ENCODE data around the gene NAA25. TPM values are rescaled to one million over a fixed set of nuclear protein-coding genes. Genes with fewer than 3 reads are reported as not detected.

NAA25 gene
- total and polyA plus RNA-seq, 2 donors (not counting 3 experiments of a cell fraction or from before 2014, with no cell fraction given): 5.3 to 25.5 TPM

GRCh38 chr12:112007945-112008344 lies 100.6 kb downstream of the NAA25 start:
- FAIRE-seq (no peak), DNase-seq (ENCODE audit: low read depth, low spot score) (no peak)
- Histone ChIP-seq H3K4me2 (ENCODE audit: insufficient read depth, low read length) (no peak overlapping the region), H3K27ac (ENCODE audit: insufficient read depth, low read depth, low read length) (no peak overlapping the region), H3K9ac (replicated peaks; ENCODE audit: extremely low read depth, insufficient read depth, low read length) (no peak overlapping the region), H3K9me1 (replicated peaks; ENCODE audit: control insufficient read depth, extremely low read depth, insufficient read depth, low read length) (no peaks in the 10 kb centered on the region), H3K4me3 (replicated peaks in 1 of 3; ENCODE audit: insufficient read depth in 1 of 3, low read depth in 1 of 3, low read length in 3 of 3) (no peak overlapping the region), H2AFZ (ENCODE audit: low read depth, low read length) (no peak overlapping the region), H3K4me1 (ENCODE audit: control insufficient read depth, extremely low read depth, insufficient read depth, low read length) (peaks cover 20% of the 10 kb centered on the region), H3K27me3 (ENCODE audit: control insufficient read depth in 2 of 2, insufficient read depth in 2 of 2, low read length in 2 of 2) (no peaks in the 10 kb centered on the region), H3K36me3 (ENCODE audit: control insufficient read depth in 2 of 2, extremely low read depth in 1 of 2, insufficient read depth in 2 of 2, low read length in 2 of 2) (no peaks in the 10 kb centered on the region), H4K20me1 (replicated peaks; ENCODE audit: control insufficient read depth, extremely low read depth, insufficient read depth, low read length) (no peaks in the 10 kb centered on the region), H3K9me3 (replicated peaks; ENCODE audit: control insufficient read depth, insufficient read depth, low read length) (no peaks in the 10 kb centered on the region), H3K79me2 (ENCODE audit: control insufficient read depth, insufficient read depth, low read length) (no peaks in the 10 kb centered on the region)
- dilution Hi-C loops (cut with MboI; ENCODE audit: extremely low pct_ligation_motif_present, low sequenced_read_pairs) (no loop called here), intact Hi-C loops (cut with micrococcal nuclease) (no loop called here)
- no TSS peak for BruUV-seq (replicated peaks)
- CTCF ChIA-PET: no interaction called here
- TF ChIP-seq MYC (IDR thresholded peaks at IDR 0.05; ENCODE audit: low read depth, low read length) (no peak), CTCF (IDR thresholded peaks at IDR 0.05; ENCODE audit: extremely low read depth in 1 of 2, insufficient read depth in 1 of 2, low read depth in 1 of 2, low read length in 2 of 2) (no peak), POLR2A (IDR thresholded peaks at IDR 0.05; ENCODE audit: low read depth, low read length) (no peak)
- POLR2A ChIA-PET: no interaction called here

GRCh38 chr12:112005419-112006395 lies 102.9 kb downstream of the NAA25 start:
- dilution Hi-C loops (cut with MboI; ENCODE audit: extremely low pct_ligation_motif_present, low sequenced_read_pairs): no loop called here
- no peak for FAIRE-seq
- CTCF ChIA-PET: no interaction called here

More at GRCh38 chr12:112005419-112006395, 102.9 kb downstream of the NAA25 start:
- Histone ChIP-seq H3K27ac (ENCODE audit: insufficient read depth, low read depth, low read length) (no peak overlapping the region), H3K9me1 (replicated peaks; ENCODE audit: control insufficient read depth, extremely low read depth, insufficient read depth, low read length) (no peaks in the 10 kb centered on the region), H3K79me2 (ENCODE audit: control insufficient read depth, insufficient read depth, low read length) (no peaks in the 10 kb centered on the region), H2AFZ (ENCODE audit: low read depth, low read length) (peak overlapping the region; percentile 67), H3K4me3 (replicated peaks in 1 of 3; ENCODE audit: insufficient read depth in 1 of 3, low read depth in 1 of 3, low read length in 3 of 3) (no peak overlapping the region), H4K20me1 (replicated peaks; ENCODE audit: control insufficient read depth, extremely low read depth, insufficient read depth, low read length) (no peaks in the 10 kb centered on the region), H3K9ac (replicated peaks; ENCODE audit: extremely low read depth, insufficient read depth, low read length) (no peak overlapping the region), H3K27me3 (ENCODE audit: control insufficient read depth in 2 of 2, insufficient read depth in 2 of 2, low read length in 2 of 2) (no peaks in the 10 kb centered on the region), H3K9me3 (replicated peaks; ENCODE audit: control insufficient read depth, insufficient read depth, low read length) (no peaks in the 10 kb centered on the region), H3K36me3 (ENCODE audit: control insufficient read depth in 2 of 2, extremely low read depth in 1 of 2, insufficient read depth in 2 of 2, low read length in 2 of 2) (no peaks in the 10 kb centered on the region), H3K4me1 (ENCODE audit: control insufficient read depth, extremely low read depth, insufficient read depth, low read length) (peaks cover 9% of the 10 kb centered on the region), H3K4me2 (ENCODE audit: insufficient read depth, low read length) (no peak overlapping the region)
- POLR2A ChIA-PET: no interaction called here
- DNase-seq (ENCODE audit: low read depth, low spot score): no peak
- intact Hi-C loops (cut with micrococcal nuclease): no loop called here
- no TSS peak for BruUV-seq (replicated peaks)
- TF ChIP-seq MAX (IDR thresholded peaks at IDR 0.05; ENCODE audit: insufficient read depth, insufficient read length) (no peak), FOS (IDR thresholded peaks at IDR 0.05; ENCODE audit: borderline replicate concordance, insufficient read depth, low read length) (no peak), POLR2A (IDR thresholded peaks at IDR 0.05; ENCODE audit: low read depth, low read length) (no peak), MYC (IDR thresholded peaks at IDR 0.05; ENCODE audit: low read depth, low read length) (no peak), EZH2 (IDR thresholded peaks at IDR 0.05; ENCODE audit: borderline replicate concordance, low read depth, low read length, severe bottlenecking) (no peak), CTCF (IDR thresholded peaks at IDR 0.05; ENCODE audit: extremely low read depth in 1 of 2, insufficient read depth in 1 of 2, low read depth in 1 of 2, low read length in 2 of 2) (no peak), POLR2AphosphoS5 (IDR thresholded peaks at IDR 0.05; ENCODE audit: insufficient read depth, low read depth, low read length) (no peak), GATA2 (IDR thresholded peaks at IDR 0.05; ENCODE audit: insufficient read depth, insufficient read length, low read depth, low read length) (no peak), JUN (IDR thresholded peaks at IDR 0.05; ENCODE audit: borderline replicate concordance, insufficient read depth, insufficient read length, low read depth) (no peak)

Data from endothelial cell of umbilical vein (primary cell).